Ovary (tissue), 3 donors: Measurements from ENCODE around the gene EID2.

Source experiments
- EP300 ChIP-seq: sonication (generic); formaldehyde crosslinking; IDR thresholded peaks from one replicate; pipeline ENCODE4 v1.6.1; 2017; ENCODE audit warnings: antibody characterized with exemption
- TF ChIP-seq, protein P1 (sequence below), 3 donors: fragments of 450-650 bp in 2 of 3; fragments of 200-600 bp in 1 of 3; IDR thresholded peaks; one replicate each; pipeline versions ENCODE4 v1.5.1 to v1.8.0; 2016 to 2022; ENCODE audit warnings: antibody characterized with exemption in 3 of 3, mild to moderate bottlenecking in 1 of 3
- donor health status: DM: no; HTN: no; CAD: no.

- TF ChIP-seq, protein P1, sequence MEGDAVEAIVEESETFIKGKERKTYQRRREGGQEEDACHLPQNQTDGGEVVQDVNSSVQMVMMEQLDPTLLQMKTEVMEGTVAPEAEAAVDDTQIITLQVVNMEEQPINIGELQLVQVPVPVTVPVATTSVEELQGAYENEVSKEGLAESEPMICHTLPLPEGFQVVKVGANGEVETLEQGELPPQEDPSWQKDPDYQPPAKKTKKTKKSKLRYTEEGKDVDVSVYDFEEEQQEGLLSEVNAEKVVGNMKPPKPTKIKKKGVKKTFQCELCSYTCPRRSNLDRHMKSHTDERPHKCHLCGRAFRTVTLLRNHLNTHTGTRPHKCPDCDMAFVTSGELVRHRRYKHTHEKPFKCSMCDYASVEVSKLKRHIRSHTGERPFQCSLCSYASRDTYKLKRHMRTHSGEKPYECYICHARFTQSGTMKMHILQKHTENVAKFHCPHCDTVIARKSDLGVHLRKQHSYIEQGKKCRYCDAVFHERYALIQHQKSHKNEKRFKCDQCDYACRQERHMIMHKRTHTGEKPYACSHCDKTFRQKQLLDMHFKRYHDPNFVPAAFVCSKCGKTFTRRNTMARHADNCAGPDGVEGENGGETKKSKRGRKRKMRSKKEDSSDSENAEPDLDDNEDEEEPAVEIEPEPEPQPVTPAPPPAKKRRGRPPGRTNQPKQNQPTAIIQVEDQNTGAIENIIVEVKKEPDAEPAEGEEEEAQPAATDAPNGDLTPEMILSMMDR (IDR thresholded peaks at IDR 0.05) = no peak
- TF ChIP-seq EP300 = no peak
These were observed 4.4 kb upstream of the EID2 start for GRCh38 chr19:39544226-39544903.
